ENCODE measurements around the gene ATXN1. TPM values are rescaled to one million over a fixed set of nuclear protein-coding genes. Genes with fewer than 3 reads are reported as not detected.

Gene ATXN1
- total and polyA plus RNA-seq, 2 of the 8 experiments (the other 6 are each of a cell fraction or from before 2014, with no cell fraction given) = 1.6 to 4.0 TPM

GRCh38 chr6:16446273-16446672 lies 315.0 kb downstream of the ATXN1 start (continued):
- TF ChIP-seq ZNF274 (IDR thresholded peaks at IDR 0.05; ENCODE audit: borderline replicate concordance, extremely low read depth, low read length) (no peak), NRF1 (IDR thresholded peaks at IDR 0.05; ENCODE audit: low read depth, low read length) (no peak)
